Measurements from ENCODE around the gene RNASE11.
A peak's percentile ranks its signal among the peaks of the same experiment; 100 is the strongest.

The RNASE11 gene

DNA sequence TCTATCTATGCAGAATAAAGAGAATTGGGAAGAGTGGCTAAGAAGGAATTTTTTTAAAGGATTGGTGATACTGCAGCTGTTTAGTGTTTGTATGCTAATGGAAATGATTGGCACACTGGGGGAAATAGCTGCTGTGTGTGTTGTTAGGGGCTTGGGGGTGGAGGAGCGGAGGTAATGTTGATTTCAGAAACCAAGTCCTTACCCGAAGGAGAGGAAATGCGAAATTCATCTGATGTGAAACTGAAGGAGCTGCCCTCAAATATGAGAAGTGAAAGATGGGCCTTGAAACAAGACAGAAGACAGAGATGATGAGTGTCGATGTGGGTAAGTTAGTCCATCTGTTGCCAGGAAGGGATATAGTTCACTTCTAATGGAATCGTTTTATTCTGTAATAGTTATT, 24.6 kb upstream of the RNASE11 start:
- no peak for DNase-seq (ENCODE audit: low read depth in 1 of 2, low spot score in 1 of 2)
- H3K4me3 ChIP-seq (replicated peaks; ENCODE audit: insufficient read depth, low read length) = no peak overlapping the region; the same call in 1 of the 2 replicates
- no peaks in the 10 kb centered on the region for H3K27me3 ChIP-seq (ENCODE audit: insufficient read depth, poor library complexity, severe bottlenecking)
- no peak overlapping the region for H3K27ac ChIP-seq (replicated peaks)
- TF ChIP-seq SPI1 (IDR thresholded peaks at IDR 0.05; ENCODE audit: borderline replicate concordance, low read depth) (no peak), POLR2AphosphoS5 (IDR thresholded peaks at IDR 0.05; ENCODE audit: low read depth) (no peak), GABPA (IDR thresholded peaks at IDR 0.05; ENCODE audit: low read depth) (no peak)
- TF ChIP-seq, protein P1, sequence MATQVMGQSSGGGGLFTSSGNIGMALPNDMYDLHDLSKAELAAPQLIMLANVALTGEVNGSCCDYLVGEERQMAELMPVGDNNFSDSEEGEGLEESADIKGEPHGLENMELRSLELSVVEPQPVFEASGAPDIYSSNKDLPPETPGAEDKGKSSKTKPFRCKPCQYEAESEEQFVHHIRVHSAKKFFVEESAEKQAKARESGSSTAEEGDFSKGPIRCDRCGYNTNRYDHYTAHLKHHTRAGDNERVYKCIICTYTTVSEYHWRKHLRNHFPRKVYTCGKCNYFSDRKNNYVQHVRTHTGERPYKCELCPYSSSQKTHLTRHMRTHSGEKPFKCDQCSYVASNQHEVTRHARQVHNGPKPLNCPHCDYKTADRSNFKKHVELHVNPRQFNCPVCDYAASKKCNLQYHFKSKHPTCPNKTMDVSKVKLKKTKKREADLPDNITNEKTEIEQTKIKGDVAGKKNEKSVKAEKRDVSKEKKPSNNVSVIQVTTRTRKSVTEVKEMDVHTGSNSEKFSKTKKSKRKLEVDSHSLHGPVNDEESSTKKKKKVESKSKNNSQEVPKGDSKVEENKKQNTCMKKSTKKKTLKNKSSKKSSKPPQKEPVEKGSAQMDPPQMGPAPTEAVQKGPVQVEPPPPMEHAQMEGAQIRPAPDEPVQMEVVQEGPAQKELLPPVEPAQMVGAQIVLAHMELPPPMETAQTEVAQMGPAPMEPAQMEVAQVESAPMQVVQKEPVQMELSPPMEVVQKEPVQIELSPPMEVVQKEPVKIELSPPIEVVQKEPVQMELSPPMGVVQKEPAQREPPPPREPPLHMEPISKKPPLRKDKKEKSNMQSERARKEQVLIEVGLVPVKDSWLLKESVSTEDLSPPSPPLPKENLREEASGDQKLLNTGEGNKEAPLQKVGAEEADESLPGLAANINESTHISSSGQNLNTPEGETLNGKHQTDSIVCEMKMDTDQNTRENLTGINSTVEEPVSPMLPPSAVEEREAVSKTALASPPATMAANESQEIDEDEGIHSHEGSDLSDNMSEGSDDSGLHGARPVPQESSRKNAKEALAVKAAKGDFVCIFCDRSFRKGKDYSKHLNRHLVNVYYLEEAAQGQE (IDR thresholded peaks at IDR 0.05; ENCODE audit: insufficient replicate concordance, low read depth) = no peak
- TF ChIP-seq, protein P2, sequence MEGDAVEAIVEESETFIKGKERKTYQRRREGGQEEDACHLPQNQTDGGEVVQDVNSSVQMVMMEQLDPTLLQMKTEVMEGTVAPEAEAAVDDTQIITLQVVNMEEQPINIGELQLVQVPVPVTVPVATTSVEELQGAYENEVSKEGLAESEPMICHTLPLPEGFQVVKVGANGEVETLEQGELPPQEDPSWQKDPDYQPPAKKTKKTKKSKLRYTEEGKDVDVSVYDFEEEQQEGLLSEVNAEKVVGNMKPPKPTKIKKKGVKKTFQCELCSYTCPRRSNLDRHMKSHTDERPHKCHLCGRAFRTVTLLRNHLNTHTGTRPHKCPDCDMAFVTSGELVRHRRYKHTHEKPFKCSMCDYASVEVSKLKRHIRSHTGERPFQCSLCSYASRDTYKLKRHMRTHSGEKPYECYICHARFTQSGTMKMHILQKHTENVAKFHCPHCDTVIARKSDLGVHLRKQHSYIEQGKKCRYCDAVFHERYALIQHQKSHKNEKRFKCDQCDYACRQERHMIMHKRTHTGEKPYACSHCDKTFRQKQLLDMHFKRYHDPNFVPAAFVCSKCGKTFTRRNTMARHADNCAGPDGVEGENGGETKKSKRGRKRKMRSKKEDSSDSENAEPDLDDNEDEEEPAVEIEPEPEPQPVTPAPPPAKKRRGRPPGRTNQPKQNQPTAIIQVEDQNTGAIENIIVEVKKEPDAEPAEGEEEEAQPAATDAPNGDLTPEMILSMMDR (IDR thresholded peaks at IDR 0.05; ENCODE audit: insufficient read depth, low read length) = no peak

DNA sequence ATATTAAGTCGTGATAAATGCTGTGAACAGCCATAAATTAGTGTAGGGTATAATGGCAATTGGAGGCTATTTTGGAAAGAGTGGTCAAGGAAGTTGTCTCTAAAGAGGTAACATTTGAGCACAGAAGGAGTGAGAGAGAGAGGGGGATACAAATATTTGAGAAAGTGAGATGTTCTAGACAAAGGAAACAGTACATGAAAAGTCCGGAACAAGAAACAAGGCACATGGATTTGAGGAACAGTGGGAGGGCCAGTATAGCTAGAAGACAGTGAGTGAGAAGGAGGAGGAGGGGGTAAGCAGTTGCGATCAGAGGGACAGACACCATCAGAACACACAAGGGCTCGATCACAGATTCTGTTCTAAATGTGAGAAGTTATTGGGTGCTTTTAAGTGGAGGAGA, 23.5 kb upstream of the RNASE11 start:
- TF ChIP-seq, protein P1 (IDR thresholded peaks at IDR 0.05; ENCODE audit: insufficient replicate concordance, low read depth) = no peak
- TF ChIP-seq POLR2AphosphoS5 (IDR thresholded peaks at IDR 0.05; ENCODE audit: low read depth) = no peak
- no peak for TF ChIP-seq SPI1 (IDR thresholded peaks at IDR 0.05; ENCODE audit: borderline replicate concordance, low read depth)
- no peak for TF ChIP-seq GABPA (IDR thresholded peaks at IDR 0.05; ENCODE audit: low read depth)
- TF ChIP-seq, protein P2 (IDR thresholded peaks at IDR 0.05; ENCODE audit: insufficient read depth, low read length) = no peak
- no peak for DNase-seq (ENCODE audit: low read depth in 1 of 2, low spot score in 1 of 2)
- no peak overlapping the region for H3K4me3 ChIP-seq (replicated peaks; ENCODE audit: insufficient read depth, low read length)
- no peak overlapping the region for H3K27ac ChIP-seq (replicated peaks)
- no peaks in the 10 kb centered on the region for H3K27me3 ChIP-seq (ENCODE audit: insufficient read depth, poor library complexity, severe bottlenecking)

DNA sequence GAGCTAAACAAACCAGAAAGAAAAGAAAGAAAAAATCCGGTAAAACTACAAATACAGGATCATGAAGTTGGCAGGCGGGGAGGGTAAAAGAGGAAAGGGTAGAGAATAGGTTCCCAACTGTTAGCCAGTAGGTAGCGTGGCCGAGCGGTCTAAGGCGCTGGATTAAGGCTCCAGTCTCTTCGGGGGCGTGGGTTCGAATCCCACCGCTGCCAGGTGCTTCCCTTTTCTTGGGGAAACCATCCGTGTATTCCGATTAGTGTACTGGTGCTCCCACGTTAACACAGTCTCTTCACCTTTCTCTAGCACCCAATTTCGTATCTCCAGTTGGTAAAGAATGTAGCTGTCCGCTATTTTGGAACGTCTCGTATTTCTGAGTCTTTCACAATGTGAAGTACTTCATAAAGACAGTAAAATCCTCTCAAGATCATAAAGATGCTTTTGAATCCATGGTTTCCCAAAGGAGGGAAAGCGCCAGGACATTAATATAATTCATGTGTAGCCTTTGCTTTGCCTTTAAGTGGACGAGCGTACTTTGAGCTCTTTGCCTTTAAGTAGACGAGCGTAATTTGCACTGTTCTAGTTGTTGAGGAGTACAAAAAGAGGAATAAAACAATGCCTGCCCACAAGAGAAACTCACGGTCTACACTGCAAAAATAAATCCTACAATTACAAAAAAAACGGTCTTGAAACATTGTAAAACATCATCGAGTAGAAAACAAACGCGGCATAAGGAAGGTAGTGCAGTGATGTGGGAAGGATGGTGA, 22.4 kb upstream of the RNASE11 start:
- peak overlapping the region; percentile 58 for H3K27ac ChIP-seq (replicated peaks)
- H3K27me3 ChIP-seq (ENCODE audit: insufficient read depth, poor library complexity, severe bottlenecking) = no peaks in the 10 kb centered on the region
- TF ChIP-seq GABPA (IDR thresholded peaks at IDR 0.05; ENCODE audit: low read depth) (no peak), POLR2AphosphoS5 (IDR thresholded peaks at IDR 0.05; ENCODE audit: low read depth) (no peak), SPI1 (IDR thresholded peaks at IDR 0.05; ENCODE audit: borderline replicate concordance, low read depth) (no peak)
- TF ChIP-seq, protein P1 (IDR thresholded peaks at IDR 0.05; ENCODE audit: insufficient replicate concordance, low read depth) = no peak
- TF ChIP-seq, protein P2 (IDR thresholded peaks at IDR 0.05; ENCODE audit: insufficient read depth, low read length) = no peak
- peak; percentile 82 to 83 for DNase-seq (ENCODE audit: low read depth in 1 of 2, low spot score in 1 of 2)
- peak overlapping the region; percentile 86 for H3K4me3 ChIP-seq (replicated peaks; ENCODE audit: insufficient read depth, low read length)

All from HL-60 (cell line).